Stimulated activated naive CD4-positive, alpha-beta T cell treated with Interleukin-2 at 50 U/mL for 16 hours (primary cell): ENCODE measurements around the gene RASSF5.
A peak's percentile ranks its signal among the peaks of the same experiment; 100 is the strongest.

Experiments
- DNase-seq: peaks from one replicate; lab custom pipeline; 2025; lab: John Stamatoyannopoulos, UW

Gene RASSF5

DNA sequence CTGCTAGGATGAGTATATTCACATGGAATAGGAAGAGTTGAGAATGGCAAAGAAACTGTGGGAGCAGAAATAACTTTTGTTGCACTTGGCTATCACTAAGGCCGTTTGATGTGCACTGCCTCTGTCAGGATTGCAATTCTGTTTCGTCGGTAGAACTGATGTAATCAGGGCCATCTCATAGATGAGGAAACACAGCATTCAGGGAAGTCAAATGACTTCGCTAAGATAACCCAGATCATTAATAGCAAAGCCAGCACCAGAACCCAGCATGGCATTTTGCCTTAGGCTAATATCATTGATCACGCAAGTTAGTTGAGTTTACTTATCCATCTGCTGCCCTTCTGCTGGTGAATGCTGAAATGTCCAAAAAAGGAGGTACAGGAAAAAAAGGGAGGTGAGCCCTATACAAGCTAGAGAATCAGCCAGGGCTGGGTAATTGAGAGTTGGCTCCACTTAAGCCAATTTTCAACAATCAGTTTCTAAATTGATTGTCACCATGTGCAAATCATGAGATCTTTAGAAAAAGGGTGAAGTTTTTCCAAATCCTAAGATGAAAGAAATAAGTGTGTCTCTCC is 7.6 kb downstream of the RASSF5 start:
- DNase-seq = no peak

DNA sequence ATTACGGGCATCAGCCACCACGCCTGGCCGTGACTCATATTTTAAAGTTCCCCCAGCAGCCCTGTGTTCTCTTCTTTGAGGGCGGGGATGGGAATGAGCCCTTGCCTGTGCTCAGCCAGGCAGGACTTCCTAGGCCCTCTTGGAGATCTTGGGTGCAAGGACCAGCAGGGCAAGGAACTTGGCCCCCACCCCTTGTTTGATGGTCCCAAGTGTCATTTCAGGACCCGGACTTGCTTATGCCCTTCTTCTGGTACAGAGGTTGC is 9.3 kb downstream of the RASSF5 start:
- DNase-seq = no peak

DNA sequence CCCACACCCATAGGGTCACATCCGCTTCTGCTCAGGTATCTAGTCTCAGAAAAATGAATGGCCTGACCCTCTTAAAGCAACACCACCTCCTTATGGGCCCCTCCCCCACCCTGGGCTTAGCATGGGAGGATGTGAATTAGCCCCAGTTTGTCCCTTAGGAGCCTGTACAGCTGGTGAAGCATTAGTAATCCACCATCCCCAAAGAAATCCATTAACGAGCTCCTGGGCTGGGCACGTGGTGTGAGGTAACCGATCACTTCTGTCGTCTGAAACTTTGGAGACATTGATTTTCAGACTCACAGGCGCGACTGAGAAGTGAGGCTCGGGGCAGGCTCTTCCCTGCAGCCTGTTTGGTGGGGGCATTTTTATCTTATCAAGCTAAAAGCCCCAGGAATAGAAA is 10.5 kb downstream of the RASSF5 start:
- no peak for DNase-seq

DNA sequence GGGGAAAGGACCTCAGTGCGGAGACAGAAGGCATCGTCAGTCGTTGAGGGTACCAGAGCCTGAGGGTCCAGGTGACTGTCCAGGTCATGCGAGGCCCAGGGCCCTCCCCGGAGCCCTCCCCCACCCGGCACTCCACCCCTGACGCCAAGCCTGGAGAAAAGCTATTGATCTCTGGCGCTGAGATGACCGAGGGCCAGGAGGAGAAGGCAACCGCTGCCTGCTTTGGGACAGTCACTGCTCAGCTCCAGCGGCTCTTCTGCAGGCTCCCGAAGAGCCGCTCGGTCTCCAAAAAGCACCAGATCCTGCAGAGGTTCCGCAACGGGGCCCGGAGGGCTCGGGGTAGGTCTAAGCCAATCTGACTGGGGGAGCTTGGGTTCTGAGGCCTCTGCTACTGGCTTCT is 10.9 kb downstream of the RASSF5 start:
- no peak for DNase-seq

DNA sequence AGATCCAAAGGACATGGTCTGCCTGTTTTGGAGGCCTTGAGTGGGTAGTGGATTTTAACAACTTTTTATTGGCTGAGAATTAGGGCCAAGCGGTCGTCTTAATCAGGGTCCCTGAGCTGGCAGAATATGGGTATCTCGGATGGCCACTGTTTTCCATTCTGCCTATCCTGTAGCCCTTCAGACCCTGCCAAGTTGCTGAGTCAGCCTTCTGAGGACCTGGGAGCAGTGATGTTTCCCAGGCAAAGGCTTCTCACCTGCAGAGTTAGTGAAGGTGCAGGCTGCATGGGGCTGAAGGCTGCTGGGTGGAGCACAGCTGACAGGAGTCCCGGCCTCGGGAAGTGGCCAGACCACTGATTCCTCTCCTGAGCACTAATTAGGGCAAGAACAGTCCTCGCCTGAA is 11.4 kb downstream of the RASSF5 start:
- DNase-seq = no peak

DNA sequence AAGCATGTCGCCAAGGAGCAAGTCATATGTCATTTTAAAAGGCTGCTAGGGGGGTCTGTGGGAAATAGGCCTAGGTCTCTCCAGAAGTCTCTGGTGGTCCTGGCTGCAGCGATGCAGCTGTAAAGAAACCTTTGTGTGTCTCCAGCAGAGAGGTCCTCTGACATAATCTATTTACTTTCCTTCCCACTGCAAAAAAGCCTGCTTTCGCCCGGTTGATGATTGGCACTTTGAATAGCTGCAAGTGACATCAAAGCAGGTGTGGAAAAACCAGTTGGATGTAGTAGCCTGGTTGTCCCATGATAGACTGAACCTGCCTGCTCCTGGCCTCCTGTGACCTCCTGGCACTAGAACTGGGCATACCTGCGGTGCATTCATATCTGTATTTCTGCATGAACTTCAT is 13.8 kb downstream of the RASSF5 start:
- DNase-seq = no peak

DNA sequence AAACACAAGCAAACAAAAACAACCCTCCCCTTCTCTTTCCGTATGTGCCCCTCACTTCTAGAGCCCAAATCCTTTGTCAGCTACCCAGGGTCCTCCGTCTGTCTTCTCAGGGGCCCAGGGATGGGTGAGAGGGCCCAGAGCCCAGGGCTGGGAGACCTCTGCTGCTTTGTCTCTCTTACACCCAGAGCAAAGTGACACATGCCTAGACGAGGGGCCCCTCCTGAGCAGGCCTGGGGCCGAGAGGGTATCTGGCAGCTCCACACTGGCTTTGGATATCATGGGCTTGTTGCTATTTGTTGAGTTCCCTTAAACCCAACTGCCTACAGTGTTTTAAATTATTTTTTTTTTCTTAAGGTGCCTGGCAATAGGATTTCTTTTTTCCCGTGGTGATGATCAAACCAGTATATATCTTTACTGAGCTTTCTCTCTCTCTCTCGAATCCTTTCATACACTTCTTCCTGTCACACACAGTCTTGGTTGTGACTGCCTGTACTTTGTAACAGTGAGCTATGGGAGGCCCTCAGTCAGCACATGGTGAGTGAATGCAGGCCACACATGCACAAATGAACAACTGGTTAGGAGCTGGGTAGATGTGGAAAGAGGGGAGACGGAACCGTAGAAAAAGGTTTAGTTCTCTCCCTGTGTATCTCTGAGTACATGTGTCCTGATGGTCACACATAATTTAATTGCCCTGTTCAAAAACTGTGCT is 14.5 kb downstream of the RASSF5 start:
- DNase-seq = no peak

DNA sequence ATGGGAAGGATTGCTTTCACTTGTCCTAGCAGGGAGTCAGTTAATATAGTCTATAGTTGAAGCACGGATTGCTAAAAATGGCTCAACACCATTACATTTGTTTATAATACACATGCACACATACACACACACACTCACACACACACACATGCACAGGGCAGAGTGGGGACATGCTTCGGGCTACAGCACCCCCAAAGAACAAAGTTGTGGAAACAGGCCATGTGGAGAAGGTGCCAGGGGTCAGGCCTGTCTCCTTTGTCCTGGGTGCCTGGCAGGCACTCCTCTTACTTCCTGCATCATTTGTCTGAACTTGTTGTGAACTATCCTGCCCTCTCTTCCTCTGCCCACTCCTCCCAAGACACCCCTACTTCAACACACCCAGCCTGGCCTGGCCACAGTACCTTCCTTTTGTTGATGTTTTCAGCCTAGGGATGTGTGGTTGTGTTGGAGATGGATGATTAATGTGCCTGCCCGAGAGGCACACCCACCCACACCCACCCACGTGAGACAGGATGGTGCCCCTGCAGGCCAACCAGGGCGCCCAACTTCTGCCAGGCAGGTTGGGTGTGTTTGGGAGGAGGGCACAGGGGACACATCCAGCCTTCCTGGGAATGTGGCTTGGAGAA is 17.5 kb downstream of the RASSF5 start:
- no peak for DNase-seq

DNA sequence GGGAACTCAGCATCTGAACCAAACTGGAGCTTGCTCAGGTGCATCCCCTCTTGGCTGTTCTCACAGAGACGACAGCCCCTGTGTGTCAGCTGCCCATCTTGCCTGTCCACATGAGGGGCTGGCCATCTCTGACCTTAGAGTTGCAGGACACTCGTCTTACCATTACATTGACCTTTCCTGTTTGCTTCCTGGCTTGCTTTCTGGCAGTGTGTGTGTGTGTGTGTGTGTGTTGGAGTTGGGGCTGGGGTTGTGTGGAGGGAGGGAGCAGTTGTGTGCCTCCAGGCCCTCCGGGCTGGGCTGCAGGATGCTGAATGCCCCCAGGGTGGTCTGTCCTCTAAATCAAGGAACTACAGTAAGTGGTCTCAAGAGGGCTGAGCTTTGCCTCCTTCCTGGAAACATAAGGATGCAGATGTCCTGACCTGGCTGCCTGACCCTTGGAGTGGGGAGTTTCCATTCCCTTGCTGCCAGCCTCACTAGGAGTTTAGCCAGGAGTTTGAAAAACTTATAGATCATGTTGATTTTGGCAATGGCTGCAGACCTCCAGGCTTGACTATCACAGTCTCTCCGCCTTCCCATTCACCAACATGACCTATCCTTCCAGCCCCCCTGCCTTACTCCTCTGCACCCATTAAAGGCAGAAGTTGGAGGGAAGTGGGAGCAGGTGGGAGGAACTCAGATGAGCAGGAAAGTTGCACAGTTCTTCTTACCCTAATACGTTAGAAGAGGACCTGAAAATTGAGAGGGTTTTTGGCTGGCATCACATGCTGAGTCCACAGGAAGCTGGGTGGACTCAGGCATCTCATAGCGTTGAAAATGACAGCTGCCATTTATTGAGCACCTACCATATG is 19.0 kb downstream of the RASSF5 start:
- no peak for DNase-seq

DNA sequence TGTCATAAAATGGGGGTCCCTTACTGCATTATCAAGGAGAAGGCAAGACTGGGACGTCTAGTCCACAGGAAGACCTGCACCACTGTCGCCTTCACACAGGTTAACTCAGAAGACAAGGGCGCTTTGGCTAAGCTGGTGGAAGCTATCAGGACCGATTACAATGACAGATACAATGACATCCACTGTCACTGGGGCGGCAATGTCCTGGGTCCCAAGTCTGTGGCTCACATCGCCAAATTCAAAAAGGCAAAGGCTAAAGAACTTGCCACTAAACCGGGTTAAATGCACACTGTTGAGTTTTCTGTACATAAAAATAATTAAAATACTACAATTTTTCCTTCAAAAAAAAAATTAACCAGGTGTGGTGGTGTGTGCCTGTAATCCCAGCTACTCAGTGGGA is 22.1 kb downstream of the RASSF5 start:
- DNase-seq = no peak

DNA sequence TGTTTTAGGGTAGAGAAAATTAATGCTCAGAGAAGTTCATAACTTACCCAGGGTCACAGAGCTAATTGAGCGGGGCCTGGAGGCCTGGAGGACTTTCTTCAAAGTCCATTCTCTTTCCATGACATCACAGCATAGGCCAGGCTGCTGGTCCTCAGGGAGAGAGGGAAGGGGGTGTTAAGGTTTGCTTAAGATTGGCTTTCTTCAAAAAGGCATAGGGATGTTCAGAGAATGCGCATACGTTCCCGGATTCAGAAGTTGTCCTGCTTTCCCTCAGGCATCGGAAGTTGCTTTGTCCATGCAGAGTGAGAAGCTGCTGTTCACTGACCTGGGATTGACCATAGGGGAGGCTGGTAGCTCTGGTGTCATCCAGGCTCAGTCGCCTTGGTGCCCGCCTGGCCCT is 25.0 kb downstream of the RASSF5 start:
- no peak for DNase-seq

DNA sequence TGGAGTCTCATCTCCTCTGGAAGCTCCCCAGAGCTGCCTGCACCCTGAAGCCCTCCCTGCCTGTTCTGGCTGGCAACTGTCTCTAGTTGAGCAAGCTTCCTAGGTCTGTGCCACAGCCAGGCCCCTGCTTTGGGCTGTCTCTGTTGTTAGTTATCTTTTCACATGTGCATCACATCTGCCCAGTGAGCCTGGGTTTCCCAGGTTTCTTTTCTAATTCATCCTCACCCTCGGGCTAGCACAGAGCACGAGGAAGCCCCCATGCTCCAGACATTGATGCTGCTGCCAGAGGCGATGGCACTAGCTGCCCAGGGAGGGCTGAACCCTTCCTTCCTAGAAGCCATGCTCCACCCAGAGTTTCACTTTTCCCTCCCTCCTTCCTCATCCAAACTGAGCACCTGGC is 27.2 kb downstream of the RASSF5 start:
- no peak for DNase-seq

DNA sequence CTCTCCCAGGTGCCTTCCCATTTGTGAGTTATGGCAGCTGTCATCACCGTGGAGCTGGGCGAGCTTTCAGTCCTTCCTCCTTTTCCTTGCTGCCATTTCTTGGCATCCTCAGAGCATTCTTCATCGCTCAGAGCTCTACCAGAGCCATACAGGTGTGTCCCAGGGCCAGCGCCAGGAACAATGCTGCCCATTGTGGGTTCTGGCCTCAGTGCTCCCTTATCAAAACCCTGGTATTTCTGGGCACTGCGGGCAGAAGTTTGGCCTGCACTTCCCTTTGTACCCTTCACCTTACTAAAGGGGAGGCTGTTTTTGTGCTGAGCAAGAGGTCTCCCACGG is 28.5 kb downstream of the RASSF5 start:
- DNase-seq = no peak

DNA sequence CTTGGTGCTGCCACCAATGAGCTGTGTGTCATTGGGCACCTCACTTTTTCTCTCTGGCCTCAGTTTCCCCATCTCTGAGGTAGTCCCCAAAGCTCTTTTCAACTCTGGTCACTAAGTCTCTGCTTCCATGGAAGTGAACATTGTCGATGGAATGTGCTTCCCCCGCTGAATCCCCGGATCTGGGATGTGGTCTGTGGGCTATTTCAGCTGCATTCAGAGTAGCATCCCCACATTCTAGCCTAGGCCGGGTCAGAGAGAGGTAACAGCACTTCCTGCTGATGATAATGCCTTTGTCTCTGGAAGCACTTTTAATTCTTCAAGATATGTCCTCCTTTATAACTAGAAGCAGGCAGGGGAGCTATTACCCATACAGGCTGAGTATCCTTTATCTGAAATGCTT is 29.8 kb downstream of the RASSF5 start:
- DNase-seq = no peak

DNA sequence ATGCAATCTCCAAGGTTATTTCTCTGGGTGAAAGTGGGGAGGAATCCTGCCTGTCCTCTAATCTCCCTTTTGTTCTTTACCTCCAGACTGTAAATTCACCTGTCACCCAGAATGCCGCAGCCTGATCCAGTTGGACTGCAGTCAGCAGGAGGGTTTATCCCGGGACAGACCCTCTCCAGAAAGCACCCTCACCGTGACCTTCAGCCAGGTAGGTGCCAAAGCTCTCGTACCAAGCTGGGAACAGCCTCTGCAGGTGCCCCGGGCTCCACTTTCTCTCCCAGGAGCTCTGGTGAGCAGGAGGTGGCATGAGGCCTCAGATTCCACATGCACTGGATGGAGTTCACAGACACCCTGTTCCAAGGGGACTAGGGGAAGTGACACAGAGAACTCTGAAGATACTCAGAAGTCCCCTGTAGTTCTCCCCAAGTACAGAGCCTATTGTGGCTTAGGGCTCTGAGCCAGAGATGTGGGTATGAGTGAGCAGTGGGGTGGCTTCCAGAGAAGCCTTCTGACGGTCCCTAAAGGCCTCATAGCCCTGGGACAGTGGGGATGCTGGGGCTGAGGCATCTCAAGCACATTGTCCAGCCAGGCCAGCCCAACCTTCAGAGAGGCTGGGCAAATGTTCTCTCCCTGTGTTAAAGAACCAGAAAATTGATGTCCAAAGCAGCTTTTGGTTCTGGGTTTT is 30.9 kb downstream of the RASSF5 start:
- no peak for DNase-seq

DNA sequence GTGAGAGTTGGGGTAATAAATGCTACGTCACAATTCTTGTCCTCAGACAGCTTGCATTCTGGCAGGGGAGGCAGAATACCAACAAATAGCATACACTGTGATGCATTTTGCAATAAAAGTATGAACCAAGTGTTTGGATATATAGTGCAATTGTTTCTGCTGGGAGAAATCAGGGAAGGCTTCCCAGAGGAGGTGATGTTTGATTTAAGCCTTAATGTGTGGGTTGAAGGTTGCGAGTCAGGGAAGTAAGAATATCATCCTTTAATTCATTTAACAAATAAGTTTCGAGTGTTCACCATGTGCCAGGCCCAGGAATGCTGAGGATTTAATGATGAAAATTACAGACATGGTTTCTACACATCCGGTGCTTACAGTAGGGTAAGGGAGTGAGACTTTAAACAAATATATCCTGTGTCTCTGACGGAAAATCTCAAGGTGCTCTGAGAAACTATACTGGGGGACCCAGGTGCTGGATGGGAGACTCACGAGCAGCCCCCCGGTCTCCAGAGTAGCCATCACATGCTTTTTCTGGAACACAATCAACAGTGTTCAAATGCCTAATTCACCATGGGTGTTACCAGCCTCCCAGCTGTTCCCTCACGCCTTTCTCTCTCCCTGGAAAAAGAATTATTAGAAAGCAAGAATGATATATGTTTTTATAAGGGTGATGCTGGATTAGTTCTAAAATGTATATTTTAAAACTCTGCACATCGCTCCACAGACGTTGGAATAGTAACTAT is 31.7 kb downstream of the RASSF5 start:
- no peak for DNase-seq

DNA sequence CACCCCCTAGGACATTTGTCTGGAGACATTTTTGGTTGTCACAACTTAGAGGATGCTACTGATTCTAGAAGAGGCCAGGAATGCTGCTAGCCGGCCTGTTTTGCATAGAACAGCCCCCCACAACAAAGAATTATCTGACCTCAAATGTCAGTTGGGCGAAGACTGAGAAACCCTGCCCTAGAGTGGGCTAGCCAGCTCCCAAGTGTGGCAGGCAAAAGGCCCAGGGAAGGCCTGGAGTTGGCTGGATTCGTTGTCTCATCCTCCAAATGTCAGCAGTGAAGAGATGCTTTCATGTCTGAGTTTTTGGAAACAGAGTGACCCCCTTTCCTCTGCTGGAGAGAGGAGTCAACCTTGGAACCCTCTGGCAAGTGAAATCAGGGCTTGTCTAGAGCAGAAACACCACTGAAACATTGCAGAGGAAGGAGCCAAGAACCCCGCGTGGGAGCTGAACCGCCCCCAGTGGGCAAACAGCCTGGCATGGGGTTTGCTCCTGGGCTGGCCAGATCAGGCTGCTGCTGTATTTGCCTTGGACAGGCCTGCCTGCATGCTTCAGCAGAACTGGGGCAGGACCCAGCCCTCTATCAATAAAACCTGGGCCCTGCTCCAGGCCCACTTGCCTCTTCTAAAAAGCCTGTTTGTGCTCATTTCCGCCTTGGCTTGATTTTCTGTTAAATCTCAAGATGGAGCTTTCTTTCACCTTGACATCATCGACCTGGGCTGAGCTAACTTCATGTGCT is 32.9 kb downstream of the RASSF5 start:
- no peak for DNase-seq

DNA sequence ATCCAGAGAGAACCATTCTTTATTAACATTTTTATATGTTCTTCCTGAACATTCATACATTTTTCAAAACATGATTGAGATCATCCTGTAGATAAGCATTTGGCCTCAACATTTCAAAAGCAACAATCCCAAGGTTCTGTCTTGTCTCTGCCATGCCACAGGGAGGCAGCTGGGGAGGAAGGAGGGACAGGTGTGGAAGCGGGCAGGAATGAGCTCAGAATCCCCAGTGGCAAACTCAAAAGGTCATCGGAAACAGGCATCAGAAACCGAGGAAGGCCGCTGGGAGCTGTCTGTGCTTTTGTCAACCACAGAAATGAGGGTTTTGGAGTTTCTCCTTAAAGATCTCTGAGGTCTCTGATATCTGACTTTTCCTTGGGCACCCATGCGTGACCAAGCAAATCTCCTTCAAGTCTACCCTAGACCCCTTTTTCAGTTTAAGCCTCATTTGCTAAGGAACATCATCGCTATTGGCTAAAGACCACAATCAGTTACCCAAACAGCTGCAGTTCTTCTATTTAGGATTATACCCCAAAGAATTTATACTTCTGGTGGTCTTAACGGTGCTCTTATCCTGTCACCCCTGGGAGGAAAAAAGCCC is 34.0 kb downstream of the RASSF5 start:
- DNase-seq = no peak

DNA sequence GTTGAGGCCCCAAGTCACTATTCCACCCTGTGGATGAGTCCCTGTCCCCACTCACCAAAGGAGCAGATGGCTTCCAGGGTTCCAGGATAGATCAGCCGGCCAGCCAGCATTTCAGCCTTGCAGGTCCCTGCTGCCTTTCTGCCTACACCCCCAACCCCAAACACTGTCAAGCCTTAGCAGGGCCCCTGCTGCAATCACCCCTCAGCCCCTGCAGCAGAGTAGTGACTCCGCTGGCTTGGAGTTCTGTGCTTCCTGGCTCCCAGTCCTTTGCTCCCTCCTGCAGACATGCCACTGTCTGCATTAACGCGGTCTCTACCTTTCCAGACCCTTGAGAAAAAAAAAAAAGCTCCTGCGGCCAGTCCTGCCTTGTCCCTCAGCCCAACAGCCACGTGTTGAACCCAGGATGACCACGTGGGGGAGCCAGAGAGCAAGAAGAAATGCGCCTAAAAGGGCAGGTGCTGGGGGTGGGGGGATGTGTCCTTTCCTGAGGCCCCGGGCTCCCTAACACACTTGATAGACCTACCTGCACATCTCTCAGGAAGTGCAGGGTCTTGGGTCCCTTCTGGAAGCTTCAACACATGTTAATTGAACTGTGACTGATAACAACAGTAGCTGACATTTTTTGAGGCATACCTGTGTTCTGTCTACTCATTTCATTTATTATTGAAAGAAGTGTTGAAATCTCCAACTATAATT is 37.4 kb downstream of the RASSF5 start:
- peak; percentile 72 for DNase-seq

DNA sequence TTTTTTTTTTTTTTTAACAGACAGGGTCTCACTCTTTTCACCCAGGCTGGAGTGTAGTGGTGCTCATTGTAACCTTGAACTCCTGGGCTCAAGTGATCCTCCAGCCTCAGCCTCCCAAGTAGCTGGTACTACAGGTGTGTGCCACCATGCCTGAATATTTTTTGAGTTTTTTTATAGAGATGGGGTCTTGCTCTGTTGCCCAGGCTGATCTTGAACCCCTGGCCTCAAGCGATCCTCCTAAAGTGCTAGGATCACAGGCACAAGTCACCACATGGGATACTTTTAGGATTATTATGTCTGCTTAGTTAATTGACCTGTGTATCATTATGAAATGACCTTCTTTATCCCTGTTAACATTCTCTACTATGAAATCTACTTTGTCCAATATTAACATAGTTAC is 38.0 kb downstream of the RASSF5 start:
- no peak for DNase-seq
